H9 (cell line): ENCODE results near the gene PRR16. TPM values are rescaled to one million over a fixed set of nuclear protein-coding genes. Genes with fewer than 3 reads are reported as not detected.

Experiments used
- DNase-seq: peaks from one replicate; pipeline ENCODE4 v3.0.0-alpha.2; 2017
- H2AFZ ChIP-seq: one replicate; pipeline ENCODE4 v1.6.1; 2013; ENCODE audit warnings: mild to moderate bottlenecking, low read length, control low read depth, moderate library complexity
- H2AK5ac ChIP-seq: 2 replicates; pipeline ENCODE4 v1.6.1; 2013; ENCODE audit warnings: low read length, control low read depth, mixed read lengths; ENCODE audit not compliant: insufficient read length
- H2BK120ac ChIP-seq: one replicate; pipeline ENCODE4 v1.6.1; 2013; ENCODE audit warnings: low read depth, mild to moderate bottlenecking, low read length, control low read depth, inconsistent platforms; ENCODE audit not compliant: poor library complexity, severe bottlenecking
- H2BK12ac ChIP-seq: 2 replicates; pipeline ENCODE4 v1.6.1; 2013; ENCODE audit warnings: low read length, control low read depth, mixed read lengths, low read depth; ENCODE audit not compliant: insufficient read length
- H2BK15ac ChIP-seq: 2 replicates; pipeline ENCODE4 v1.6.1; 2013; ENCODE audit warnings: low read depth, low read length, control low read depth
- H2BK20ac ChIP-seq: one replicate; pipeline ENCODE4 v1.6.1; 2013; ENCODE audit warnings: low read depth, mild to moderate bottlenecking, low read length, control low read depth, inconsistent platforms; ENCODE audit not compliant: poor library complexity, severe bottlenecking
- H2BK5ac ChIP-seq: 2 replicates; pipeline ENCODE4 v1.6.1; 2013; ENCODE audit warnings: low read length, control low read depth, mixed read lengths; ENCODE audit not compliant: insufficient read length
- H3K14ac ChIP-seq: 2 replicates; pipeline ENCODE4 v1.6.1; 2013; ENCODE audit warnings: low read length, control low read depth; ENCODE audit not compliant: insufficient read depth
- H3K18ac ChIP-seq: 2 replicates; pipeline ENCODE4 v1.6.1; 2013; ENCODE audit warnings: low read depth, mild to moderate bottlenecking, mixed read lengths, low read length, control low read depth; ENCODE audit not compliant: insufficient read length
- H3K23ac ChIP-seq: 2 replicates; pipeline ENCODE4 v1.6.1; 2013; ENCODE audit warnings: low read length, control low read depth, mixed read lengths, low read depth; ENCODE audit not compliant: insufficient read length
- H3K23me2 ChIP-seq: 2 replicates; pipeline ENCODE4 v1.6.1; 2013; ENCODE audit warnings: low read depth, mild to moderate bottlenecking, mixed read lengths, low read length, control low read depth; ENCODE audit not compliant: insufficient read length, poor library complexity, severe bottlenecking
- H3K27ac ChIP-seq: 2 replicates; pipeline ENCODE4 v1.5.1; 2013; ENCODE audit warnings: low read length, control low read depth, mixed read lengths, low read depth; ENCODE audit not compliant: insufficient read length
- H3K27me3 ChIP-seq: 2 replicates; pipeline ENCODE4 v1.6.1; 2013; ENCODE audit warnings: low read length, control low read depth, inconsistent platforms; ENCODE audit not compliant: insufficient read depth
- H3K4ac ChIP-seq: 2 replicates; pipeline ENCODE4 v1.6.1; 2013; ENCODE audit warnings: low read depth, mild to moderate bottlenecking, control low read depth, inconsistent platforms, low read length, moderate library complexity
- H3K4me1 ChIP-seq: 2 replicates; pipeline ENCODE4 v1.6.1; 2013; ENCODE audit warnings: low read length, control low read depth, inconsistent platforms; ENCODE audit not compliant: insufficient read depth
- H3K4me2 ChIP-seq: 2 replicates; pipeline ENCODE4 v1.6.1; 2013; ENCODE audit warnings: low read length, control low read depth, mixed read lengths; ENCODE audit not compliant: insufficient read length, insufficient read depth
- H3K56ac ChIP-seq: 2 replicates; pipeline ENCODE4 v1.6.1; 2013; ENCODE audit warnings: low read depth, mild to moderate bottlenecking, mixed read lengths, low read length, control low read depth; ENCODE audit not compliant: insufficient read length
- H3K79me1 ChIP-seq: 2 replicates; pipeline ENCODE4 v1.6.1; 2013; ENCODE audit warnings: low read depth, mild to moderate bottlenecking, moderate library complexity, low read length, control low read depth, inconsistent platforms; ENCODE audit not compliant: insufficient read depth, poor library complexity, severe bottlenecking
- H3K79me2 ChIP-seq: 2 replicates; pipeline ENCODE4 v1.6.1; 2013; ENCODE audit warnings: low read length, control low read depth, inconsistent platforms; ENCODE audit not compliant: insufficient read depth
- H3K9ac ChIP-seq: 2 replicates; pipeline ENCODE4 v1.6.1; 2013; ENCODE audit warnings: low read length, control low read depth, mixed read lengths; ENCODE audit not compliant: insufficient read length; ENCODE audit errors: extremely low read depth
- H3K9me3 ChIP-seq: one replicate; pipeline ENCODE4 v1.6.1; 2013; ENCODE audit warnings: low read depth, low read length, inconsistent platforms; ENCODE audit not compliant: control insufficient read depth
- H3T11ph ChIP-seq: one replicate; pipeline ENCODE4 v1.6.1; 2013; ENCODE audit warnings: mild to moderate bottlenecking, low read length, control low read depth, inconsistent platforms
- H4K20me1 ChIP-seq: one replicate; pipeline ENCODE4 v1.6.1; 2013; ENCODE audit not compliant: control insufficient read depth, insufficient read length, insufficient read depth
- H4K5ac ChIP-seq: 2 replicates; pipeline ENCODE4 v1.6.1; 2013; ENCODE audit warnings: low read depth, mild to moderate bottlenecking, mixed read lengths, low read length, control low read depth; ENCODE audit not compliant: insufficient read length
- H4K8ac ChIP-seq: replicated peaks from 2 replicates; pipeline ENCODE4 v1.6.1; 2013; ENCODE audit warnings: low read length, control low read depth, mixed read lengths, low read depth; ENCODE audit not compliant: insufficient read length
- H4K91ac ChIP-seq: 2 replicates; pipeline ENCODE4 v1.6.1; 2013; ENCODE audit warnings: low read depth, mild to moderate bottlenecking, moderate library complexity, mixed read lengths, low read length, control low read depth; ENCODE audit not compliant: insufficient read length
- H3K27ac Mint-ChIP-seq, 3 experiments: 2 replicates in 2 of 3; 3 replicates in 1 of 3; pipeline ENCODE4 v1.8.0; 2020 to 2021; ENCODE audit warnings: mixed read lengths in 3 of 3, mild to moderate bottlenecking in 1 of 3, moderate library complexity in 1 of 3
- H3K27me3 Mint-ChIP-seq: 2 replicates; pipeline ENCODE4 v1.8.0; 2021; ENCODE audit warnings: low read depth, mild to moderate bottlenecking, moderate library complexity, mixed read lengths
- H3K36me3 Mint-ChIP-seq, 3 experiments: 2 replicates in 2 of 3; 3 replicates in 1 of 3; pipeline ENCODE4 v1.8.0; 2020 to 2021; ENCODE audit warnings: low read depth in 3 of 3, mixed read lengths in 3 of 3; ENCODE audit not compliant: insufficient read depth in 1 of 3
- H3K4me1 Mint-ChIP-seq, 2 experiments: 2 replicates each; pipeline ENCODE4 v1.8.0; 2020; ENCODE audit warnings: mixed read lengths in 2 of 2
- H3K4me3 Mint-ChIP-seq, 2 experiments: 2 replicates in 1 of 2; 3 replicates in 1 of 2; pipeline ENCODE4 v1.8.0; 2020 to 2021; ENCODE audit warnings: mild to moderate bottlenecking in 2 of 2, mixed read lengths in 2 of 2, moderate library complexity in 1 of 2
- H3K9me3 Mint-ChIP-seq, 2 experiments: 2 replicates in 1 of 2; 3 replicates in 1 of 2; pipeline ENCODE4 v1.8.0; 2020; ENCODE audit warnings: mild to moderate bottlenecking in 2 of 2, mixed read lengths in 2 of 2, moderate library complexity in 1 of 2
- CTCF ChIP-seq: fragments of 200-600 bp; sonication (generic); conservative IDR thresholded peaks from 3 replicates; pipeline ENCODE4 v1.8.0; 2021; ENCODE audit warnings: antibody characterized with exemption, mild to moderate bottlenecking
- WGBS: extraction: QIAGEN DNeasy Blood & Tissue Kit; methylation state at CpG from one replicate; pipeline ENCODE4 v1.1.7; 2013; ENCODE audit warnings: missing lambda C conversion rate, low lambda C conversion rate, mixed read lengths; ENCODE audit not compliant: insufficient read length; ENCODE audit errors: extremely low coverage; 5-methylcytosine and 5-hydroxymethylcytosine counted together
- total RNA-seq: library from RNA; stranded (reverse); gene quantifications from 2 replicates; pipeline ENCODE4 v1.2.1, GENCODE V29; 2021

The PRR16 gene
- total RNA-seq, 1 experiment from 2014 or later = 0.13 TPM

GRCh38 chr5:120695368-120695880, 231.3 kb downstream of the PRR16 start:
- no peaks in the 10 kb centered on the region for H3K27me3 ChIP-seq
- Mint-ChIP-seq H3K27ac (peak overlapping the region in 2 of 3 experiments; percentile 15 to 52; a peak in 4 of 7 replicates), H3K36me3 (peaks cover 28 to 40% (median 34%) of the 10 kb centered on the region in 3 experiments), H3K9me3 (no peaks in the 10 kb centered on the region; a peak in 1 of 5 replicates), H3K27me3 (no peaks in the 10 kb centered on the region), H3K4me1 (peaks cover 53 to 62% of the 10 kb centered on the region in 2 experiments), H3K4me3 (no peak overlapping the region)
- no peaks in the 10 kb centered on the region for H3K79me1 ChIP-seq
- TF ChIP-seq CTCF = no peak
- no peak overlapping the region for H3K4me2 ChIP-seq
- H2AFZ ChIP-seq = no peak overlapping the region
- no peak overlapping the region for H3K23ac ChIP-seq
- no peaks in the 10 kb centered on the region for H3K23me2 ChIP-seq
- no peak overlapping the region for H4K8ac ChIP-seq
- H3K14ac ChIP-seq = no peak overlapping the region
- no peak overlapping the region for H4K91ac ChIP-seq
- no peaks in the 10 kb centered on the region for H3K9me3 ChIP-seq
- H2BK12ac ChIP-seq = no peak overlapping the region
- H2AK5ac ChIP-seq = no peak overlapping the region
- no peaks in the 10 kb centered on the region for H3K79me2 ChIP-seq
- H3K56ac ChIP-seq = no peak overlapping the region
- no peak overlapping the region for H4K5ac ChIP-seq
- H3K27ac ChIP-seq = no peak overlapping the region
- no peak for DNase-seq
- peaks cover 2% of the 10 kb centered on the region; the same call in 1 of the 2 replicates for H3K4me1 ChIP-seq
- no peak overlapping the region for H3K9ac ChIP-seq
- no peak overlapping the region for H2BK5ac ChIP-seq
- no peak overlapping the region for H2BK120ac ChIP-seq
- no peaks in the 10 kb centered on the region for H4K20me1 ChIP-seq
- no peak overlapping the region for H2BK15ac ChIP-seq
- no peak overlapping the region for H3K4ac ChIP-seq
- H3T11ph ChIP-seq = no peak overlapping the region
- H2BK20ac ChIP-seq = no peak overlapping the region
- WGBS = no CpG with 5 or more reads among the region's 4 CpGs
- no peak overlapping the region for H3K18ac ChIP-seq
